A673 (cell line): ENCODE data around the gene RHEB. TPM values are rescaled to one million over a fixed set of nuclear protein-coding genes. Genes with fewer than 3 reads are reported as not detected.

ENCODE experiments used
- BruUV-seq: library from RNA; stranded (reverse); fragments of 400-500 nt; replicated peaks from 2 replicates; lab custom pipeline; 2021; lab: Mats Ljungman, UMichigan
- CTCF ChIA-PET: fragments of 300-600 bp; sonication (Branson Sonifier 250); formaldehyde crosslinking; loops from one replicate; lab custom pipeline; 2022; ENCODE audit warnings: antibody characterized with exemption; lab: Charles Lee
- POLR2A ChIA-PET: fragments of 300-600 bp; sonication (Branson Sonifier 250); formaldehyde crosslinking; loops from one replicate; lab custom pipeline; 2022; ENCODE audit warnings: antibody characterized with exemption; ENCODE audit not compliant: low non-redundant PET; lab: Charles Lee
- DNase-seq: peaks from one replicate; pipeline ENCODE4 v3.0.0-alpha.2; 2015; ENCODE audit warnings: low spot score
- H3K27ac ChIP-seq: fragments of 200-600 bp; sonication (generic); 2 replicates; pipeline ENCODE4 v1.5.1; 2016; ENCODE audit warnings: mixed run types, low read depth, mild to moderate bottlenecking, mixed read lengths, antibody characterized with exemption, low read length; ENCODE audit not compliant: poor library complexity, severe bottlenecking
- H3K27me3 ChIP-seq: fragments of 200-600 bp; sonication (generic); replicated peaks from 2 replicates; pipeline ENCODE4 v1.6.1; 2017; ENCODE audit warnings: mixed run types, low read depth, mild to moderate bottlenecking, mixed read lengths, antibody characterized with exemption, low read length; ENCODE audit not compliant: insufficient read depth, poor library complexity
- H3K36me3 ChIP-seq: fragments of 200-600 bp; sonication (generic); 2 replicates; pipeline ENCODE4 v1.6.1; 2016; ENCODE audit warnings: mixed run types, mild to moderate bottlenecking, mixed read lengths, antibody characterized with exemption, low read length; ENCODE audit not compliant: insufficient read depth, poor library complexity, severe bottlenecking
- H3K4me1 ChIP-seq: fragments of 200-600 bp; sonication (generic); 2 replicates; pipeline ENCODE4 v1.6.1; 2017; ENCODE audit warnings: mixed run types, mild to moderate bottlenecking, mixed read lengths, antibody characterized with exemption, low read length; ENCODE audit not compliant: insufficient read depth, poor library complexity, severe bottlenecking
- H3K4me3 ChIP-seq: fragments of 200-600 bp; sonication (generic); 2 replicates; pipeline ENCODE4 v1.5.1; 2016; ENCODE audit warnings: low read depth, mixed run types, mild to moderate bottlenecking, mixed read lengths, low read length; ENCODE audit not compliant: poor library complexity, severe bottlenecking
- H3K9me3 ChIP-seq: fragments of 200-600 bp; sonication (generic); 2 replicates; pipeline ENCODE4 v1.6.1; 2016; ENCODE audit warnings: mixed run types, low read depth, mild to moderate bottlenecking, mixed read lengths, antibody characterized with exemption, low read length; ENCODE audit not compliant: poor library complexity, severe bottlenecking
- CTCF ChIP-seq: fragments of 300-800, 200-600 bp; sonication (generic); conservative IDR thresholded peaks from 2 replicates; pipeline ENCODE4 v1.5.1; 2017; ENCODE audit warnings: low read depth, mild to moderate bottlenecking, antibody characterized with exemption, low read length, moderate library complexity, mixed read lengths
- EZH2 ChIP-seq: fragments of 200-600 bp; sonication (generic); IDR thresholded peaks from 2 replicates; pipeline ENCODE4 v1.6.1; 2017; ENCODE audit warnings: borderline replicate concordance, low read depth, mild to moderate bottlenecking, mixed read lengths, antibody characterized with exemption, low read length; ENCODE audit not compliant: poor library complexity, severe bottlenecking
- intact Hi-C: fragments of 100-400 bp; cut with micrococcal nuclease; formaldehyde crosslinking; loops from one replicate; pipeline ENCODE4 v1.10.0; 2022; ENCODE audit not compliant: unreplicated experiment
- total RNA-seq: library from RNA; stranded (reverse); gene quantifications from 2 replicates; pipeline ENCODE4 v1.2.3, GENCODE V29; 2021

RHEB gene
- total RNA-seq, 1 experiment from 2014 or later: 136 TPM

DNA sequence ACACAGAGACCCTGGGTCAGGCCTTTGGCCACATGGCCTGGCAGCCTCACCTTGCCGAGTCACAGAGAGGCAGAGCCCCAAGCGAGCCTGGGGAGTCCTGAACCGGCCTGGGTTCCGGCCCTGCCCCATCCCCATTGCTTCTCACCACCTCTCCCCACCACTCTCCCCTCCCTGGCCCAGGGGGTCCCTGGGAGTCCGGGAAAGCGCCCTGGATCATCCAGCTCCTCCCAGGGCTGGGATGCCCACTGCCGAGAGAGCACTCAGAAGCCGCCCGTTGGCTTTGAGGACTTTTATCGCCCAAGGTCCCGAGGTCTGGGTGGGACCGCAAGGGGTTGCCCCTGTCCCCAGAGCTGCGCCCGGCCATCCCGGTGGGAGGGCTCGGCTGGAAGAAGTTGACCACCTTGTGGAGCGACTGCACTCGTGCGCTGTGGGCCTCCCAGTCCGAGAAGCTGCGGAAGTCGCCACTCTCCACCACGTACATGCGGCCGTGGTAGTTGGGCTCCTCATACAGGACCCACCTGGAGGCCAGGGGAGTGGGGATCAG is 87.9 kb downstream of the RHEB start:
- TF ChIP-seq EZH2 (no peak), CTCF (no peak)
- intact Hi-C loops: no loop called here
- H3K36me3 ChIP-seq: no peaks in the 10 kb centered on the region
- H3K4me3 ChIP-seq: no peak overlapping the region
- POLR2A ChIA-PET: no interaction called here
- no peaks in the 10 kb centered on the region for H3K27me3 ChIP-seq
- peaks cover 23% of the 10 kb centered on the region for H3K4me1 ChIP-seq
- BruUV-seq: no TSS peak
- H3K27ac ChIP-seq: no peak overlapping the region
- DNase-seq: no peak
- CTCF ChIA-PET: no interaction called here
- H3K9me3 ChIP-seq: no peaks in the 10 kb centered on the region

DNA sequence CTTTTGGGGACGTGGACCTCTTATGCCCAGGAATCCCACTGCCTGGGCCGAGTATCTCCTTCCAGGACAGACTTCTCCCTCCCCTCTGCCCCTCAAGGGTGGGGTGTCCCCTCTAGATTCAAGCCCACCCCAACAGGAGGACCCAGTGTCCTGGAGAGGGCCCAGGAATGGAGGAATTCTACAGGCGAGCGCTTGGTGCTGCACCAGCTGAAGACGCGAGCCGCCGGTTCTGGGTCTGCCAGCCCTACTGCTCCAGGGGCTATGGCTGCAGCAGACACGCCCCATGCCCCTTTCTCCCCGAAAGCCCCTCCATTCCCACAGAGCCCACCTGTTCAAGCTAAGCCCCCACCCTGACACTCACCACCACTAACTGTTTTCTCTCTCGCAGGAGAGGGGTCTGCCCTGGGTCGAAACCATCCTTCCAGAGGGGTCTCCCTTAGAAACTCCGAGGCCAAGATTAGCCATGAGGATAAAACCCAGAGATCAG is 88.4 kb downstream of the RHEB start:
- DNase-seq: no peak
- no peaks in the 10 kb centered on the region for H3K36me3 ChIP-seq
- no peak overlapping the region for H3K27ac ChIP-seq
- BruUV-seq: no TSS peak
- ChIA-PET CTCF (no interaction called here), POLR2A (no interaction called here)
- H3K27me3 ChIP-seq: no peaks in the 10 kb centered on the region
- H3K4me1 ChIP-seq: peaks cover 27% of the 10 kb centered on the region
- no peak overlapping the region for H3K4me3 ChIP-seq
- TF ChIP-seq CTCF: no peak
- TF ChIP-seq EZH2: no peak
- intact Hi-C loops: no loop called here
- no peaks in the 10 kb centered on the region for H3K9me3 ChIP-seq

DNA sequence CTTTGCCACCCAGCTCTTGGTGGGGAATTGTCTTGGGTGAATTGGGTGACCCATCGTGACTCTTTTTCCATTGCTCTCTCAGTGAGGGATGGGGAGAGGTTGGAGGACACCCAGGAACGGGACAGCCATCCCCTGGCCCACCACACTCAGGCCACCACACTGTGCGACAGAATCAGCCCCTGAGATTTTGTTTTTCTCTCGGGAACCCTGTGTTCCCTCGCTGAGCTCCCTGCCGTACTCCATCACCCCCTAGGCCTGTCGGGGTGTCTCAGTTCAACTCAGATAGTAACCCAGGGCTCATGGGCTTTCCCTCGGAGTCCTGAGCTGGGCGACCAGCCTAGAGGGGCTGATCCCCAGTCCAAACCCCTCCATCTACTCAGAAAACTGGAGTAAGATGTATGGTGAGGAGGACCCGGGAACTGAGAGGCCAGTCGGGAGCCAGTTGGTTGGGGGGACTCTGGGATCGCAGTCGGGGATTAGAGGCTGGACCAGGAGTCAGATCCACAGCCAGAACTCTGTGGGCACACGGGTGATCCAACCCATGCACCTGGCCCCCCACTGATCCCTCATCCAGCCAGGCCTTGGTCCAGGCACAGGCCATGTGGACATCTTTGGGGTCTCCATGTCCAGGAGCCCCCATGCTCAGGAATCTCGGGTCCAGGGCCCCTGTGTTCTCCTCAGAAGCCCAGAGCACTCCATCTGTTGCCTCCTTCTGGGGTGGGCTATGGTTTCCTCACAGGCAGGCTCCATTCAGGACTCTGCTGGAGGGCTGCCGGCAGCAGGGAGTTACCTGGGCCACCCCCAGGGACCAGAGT is 89.1 kb downstream of the RHEB start:
- Histone ChIP-seq H3K9me3 (no peaks in the 10 kb centered on the region), H3K27ac (no peak overlapping the region), H3K4me1 (peaks cover 31% of the 10 kb centered on the region), H3K4me3 (no peak overlapping the region), H3K27me3 (no peaks in the 10 kb centered on the region), H3K36me3 (no peaks in the 10 kb centered on the region)
- no peak for TF ChIP-seq CTCF
- TF ChIP-seq EZH2: no peak
- DNase-seq: no peak
- no TSS peak for BruUV-seq
- ChIA-PET CTCF (no interaction called here), POLR2A (no interaction called here)
- intact Hi-C loops: no loop called here
